ENCODE data around the gene CDRT4.
"Not testable (repeated sequence)": the region's sequence is repeated elsewhere in the genome, so short reads cannot be mapped to it uniquely, and the experiment has no call there.

The CDRT4 gene

GRCh38 chr17:15467592-15467991 is at the start of gene CDRT4:
Gene CDRT4, minus strand, starts transcription at chr17:15467621. Its CDS starts 27,383 bp downstream, at chr17:15440238.
- no peak for DNase-seq

GRCh38 chr17:15516150-15516549 is 48.7 kb upstream of the CDRT4 start:
- no peak for DNase-seq

GRCh38 chr17:15514469-15514868 is 47.0 kb upstream of the CDRT4 start:
- DNase-seq: no peak

GRCh38 chr17:15513856-15514459 is 46.5 kb upstream of the CDRT4 start:
- no peak for DNase-seq

GRCh38 chr17:15513058-15513791 is 45.8 kb upstream of the CDRT4 start:
- DNase-seq: no peak

- no peak for DNase-seq
Measured at GRCh38 chr17:15512071-15512709, 44.8 kb upstream of the CDRT4 start.

- no peak for DNase-seq
Measured at GRCh38 chr17:15511142-15511541, 43.7 kb upstream of the CDRT4 start.

- no peak for DNase-seq
Measured at GRCh38 chr17:15510361-15510760, 42.9 kb upstream of the CDRT4 start.

- DNase-seq: no peak
Measured at GRCh38 chr17:15509095-15509494, 41.7 kb upstream of the CDRT4 start.

GRCh38 chr17:15508466-15508865 is 41.0 kb upstream of the CDRT4 start:
- no peak for DNase-seq

- DNase-seq: no peak
Measured at GRCh38 chr17:15507896-15508295, 40.5 kb upstream of the CDRT4 start.

GRCh38 chr17:15507001-15507400 is 39.6 kb upstream of the CDRT4 start:
- DNase-seq: no peak

- DNase-seq: not testable (repeated sequence)
Measured at GRCh38 chr17:15505708-15506107, 38.3 kb upstream of the CDRT4 start.

- no peak for DNase-seq
Measured at GRCh38 chr17:15503731-15504130, 36.3 kb upstream of the CDRT4 start.

GRCh38 chr17:15502369-15503112 is 35.1 kb upstream of the CDRT4 start:
- no peak for DNase-seq

GRCh38 chr17:15501793-15502192 is 34.4 kb upstream of the CDRT4 start:
- no peak for DNase-seq

- no peak for DNase-seq
Measured at GRCh38 chr17:15501282-15501681, 33.9 kb upstream of the CDRT4 start.

- no peak for DNase-seq
Measured at GRCh38 chr17:15498107-15498506, 30.7 kb upstream of the CDRT4 start.

GRCh38 chr17:15496735-15497670 is 29.6 kb upstream of the CDRT4 start:
- DNase-seq: no peak

GRCh38 chr17:15494821-15495220 is 27.4 kb upstream of the CDRT4 start:
- no peak for DNase-seq

- DNase-seq: no peak
Measured at GRCh38 chr17:15493693-15494035, 26.2 kb upstream of the CDRT4 start.

Data from NCI-H446 treated with DMSO at 0.1 percent for 48 hours (cell line).